HG03159 (cell line): ENCODE results near the gene MX1.
"Not testable (repeated sequence)": the region's sequence is repeated elsewhere in the genome, so short reads cannot be mapped to it uniquely, and the experiment has no call there.

Source experiments
- ATAC-seq: cut with Tn5 transposase; IDR thresholded peaks from one replicate; pipeline ENCODE4 v1.9.1; 2021; ENCODE audit warnings: mild to moderate bottlenecking, moderate library complexity; ENCODE audit not compliant: unreplicated experiment

Gene MX1

DNA sequence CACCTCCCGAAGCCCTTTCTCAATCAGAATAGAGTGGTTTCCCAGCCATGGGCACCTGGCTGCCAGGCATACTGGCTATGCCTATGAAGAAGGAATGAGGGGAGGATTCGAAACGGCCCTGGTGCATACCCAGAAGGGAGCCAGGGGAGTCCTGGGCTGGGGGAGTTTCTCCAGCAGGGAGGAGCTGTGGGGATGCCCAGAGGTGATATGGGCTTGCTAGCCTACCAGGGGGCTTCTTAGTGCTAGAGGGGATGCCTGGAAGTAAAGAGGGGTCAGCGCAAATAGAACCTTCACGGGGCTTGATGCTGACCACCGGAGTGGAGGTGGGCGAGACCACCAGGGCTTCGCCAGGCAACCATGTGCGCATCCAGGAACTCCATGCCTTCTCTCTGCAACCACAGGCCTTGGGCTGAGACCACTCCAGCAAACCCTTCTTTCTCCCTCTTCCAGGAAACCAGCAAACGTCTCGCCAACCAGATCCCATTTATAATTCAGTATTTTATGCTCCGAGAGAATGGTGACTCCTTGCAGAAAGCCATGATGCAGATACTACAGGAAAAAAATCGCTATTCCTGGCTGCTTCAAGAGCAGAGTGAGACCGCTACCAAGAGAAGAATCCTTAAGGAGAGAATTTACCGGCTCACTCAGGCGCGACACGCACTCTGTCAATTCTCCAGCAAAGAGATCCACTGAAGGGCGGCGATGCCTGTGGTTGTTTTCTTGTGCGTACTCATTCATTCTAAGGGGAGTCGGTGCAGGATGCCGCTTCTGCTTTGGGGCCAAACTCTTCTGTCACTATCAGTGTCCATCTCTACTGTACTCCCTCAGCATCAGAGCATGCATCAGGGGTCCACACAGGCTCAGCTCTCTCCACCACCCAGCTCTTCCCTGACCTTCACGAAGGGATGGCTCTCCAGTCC is 18.2 kb upstream of the MX1 start:
- ATAC-seq: no peak

DNA sequence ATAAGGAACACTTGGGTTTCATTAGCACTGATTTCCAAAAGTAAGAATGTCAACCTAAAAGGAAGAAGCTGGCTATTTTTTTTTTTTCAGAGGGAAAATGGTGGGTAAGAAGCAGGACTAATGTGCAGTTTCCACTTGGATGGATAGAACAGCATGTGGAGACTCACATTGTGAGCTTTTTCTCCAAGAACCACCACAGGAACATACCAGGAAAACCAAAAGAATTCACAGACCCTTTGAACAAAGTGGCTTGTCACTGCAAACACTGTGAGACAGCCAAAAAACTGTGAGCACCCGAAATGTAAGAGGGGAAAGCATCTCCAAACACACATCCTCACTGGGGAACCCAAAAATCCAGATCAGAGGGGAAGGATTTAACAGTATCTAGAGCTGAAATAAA is 15.7 kb upstream of the MX1 start:
- no peak for ATAC-seq

DNA sequence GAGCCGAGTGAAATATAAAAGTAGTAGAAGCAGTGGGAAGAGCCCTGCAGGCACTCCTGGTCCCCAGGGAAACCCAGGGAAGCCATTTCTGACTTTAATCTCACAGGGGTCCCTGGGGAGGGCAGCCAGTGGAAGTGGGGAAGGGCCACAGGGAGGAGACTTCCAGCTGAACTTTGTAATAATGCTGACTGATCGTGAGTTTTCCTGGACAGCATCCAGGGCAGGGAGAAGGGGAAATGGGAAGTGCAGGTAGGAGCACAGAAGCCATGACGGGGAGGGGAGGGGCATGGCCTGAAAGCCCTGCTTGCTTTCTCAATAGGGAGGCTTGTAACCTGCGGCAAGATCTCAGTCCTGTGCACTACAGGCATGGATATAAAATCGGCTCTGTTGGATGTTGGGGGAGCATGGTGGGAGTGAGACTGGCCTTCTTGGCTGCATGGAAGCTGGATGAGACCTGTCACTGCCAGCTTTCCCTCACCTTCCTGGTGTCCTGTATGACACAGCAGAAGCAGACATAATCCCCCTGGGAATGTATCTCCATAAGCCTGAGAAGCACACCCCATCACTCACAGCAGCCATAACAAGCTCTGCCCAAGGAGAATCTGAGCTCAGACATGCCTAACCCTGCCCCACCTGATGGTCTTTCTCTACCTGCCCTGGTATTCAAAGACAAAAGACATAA is 15.1 kb upstream of the MX1 start:
- ATAC-seq: no peak

DNA sequence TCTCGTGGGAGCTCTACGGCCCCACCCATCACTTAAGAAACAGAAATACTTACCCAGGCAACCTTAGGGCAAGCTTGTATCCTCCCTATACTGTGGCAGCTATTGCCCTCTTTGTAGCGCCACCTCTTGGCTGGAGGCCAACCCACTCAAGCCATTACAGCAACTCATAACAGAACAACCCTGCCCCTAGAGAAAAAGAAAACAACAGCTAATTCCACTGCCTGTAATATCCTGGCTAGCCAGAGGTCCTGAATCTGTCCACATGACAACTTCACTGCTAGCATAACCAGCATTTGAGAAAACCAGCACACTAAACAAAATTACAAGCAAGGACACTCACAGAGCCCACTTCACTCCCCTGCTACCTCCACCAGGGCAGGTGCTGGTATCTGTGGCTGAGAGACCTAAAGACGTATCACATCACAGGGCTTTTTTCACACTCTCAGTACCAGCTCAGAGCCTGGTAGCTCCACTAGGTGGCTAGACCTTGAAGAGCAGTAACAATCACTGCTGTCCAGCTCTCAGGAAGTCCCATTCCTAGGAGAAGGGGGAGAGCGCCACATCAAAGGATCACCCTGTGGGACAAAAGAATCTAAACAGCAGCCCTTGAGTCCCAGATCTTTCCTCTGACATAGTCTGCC is 14.5 kb upstream of the MX1 start:
- no peak for ATAC-seq

DNA sequence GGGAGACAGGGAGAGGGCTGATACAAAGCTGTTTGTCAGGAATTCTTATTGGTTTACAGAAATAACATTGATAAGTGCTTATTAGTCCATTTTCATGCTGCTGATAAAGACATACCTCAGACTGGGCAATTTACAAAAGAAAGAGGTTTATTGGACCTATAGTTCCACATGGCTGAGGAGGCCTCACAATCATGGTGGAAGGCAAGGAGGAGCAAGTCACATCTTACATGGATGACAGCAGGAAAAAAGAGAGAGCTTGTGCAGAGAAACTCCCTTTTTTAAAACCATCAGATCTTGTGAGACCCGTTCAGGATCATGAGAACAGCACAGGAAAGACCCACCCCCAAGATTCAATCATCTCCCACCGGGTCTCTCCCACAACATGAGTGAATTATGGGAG is 8.5 kb upstream of the MX1 start:
- ATAC-seq: not testable (repeated sequence)

DNA sequence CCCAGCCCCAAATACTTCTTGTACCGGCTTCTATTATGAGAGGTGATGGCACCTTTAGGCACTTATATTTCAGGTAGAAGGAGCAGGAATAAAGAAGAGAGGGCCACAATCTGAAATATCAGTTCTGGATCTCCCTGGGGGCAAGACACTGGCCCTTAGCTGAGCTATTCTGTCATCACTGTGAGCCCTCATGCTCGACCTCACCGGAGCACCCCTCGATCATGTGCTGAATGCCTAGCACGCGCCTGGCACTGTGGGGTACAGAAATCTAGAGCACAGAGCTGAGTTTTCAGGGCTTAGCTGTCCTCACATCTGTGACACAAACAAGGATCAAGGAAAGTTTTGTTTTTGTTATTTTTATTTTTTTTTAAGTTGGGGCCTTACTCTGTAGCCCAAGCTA is 7.6 kb upstream of the MX1 start:
- no peak for ATAC-seq

DNA sequence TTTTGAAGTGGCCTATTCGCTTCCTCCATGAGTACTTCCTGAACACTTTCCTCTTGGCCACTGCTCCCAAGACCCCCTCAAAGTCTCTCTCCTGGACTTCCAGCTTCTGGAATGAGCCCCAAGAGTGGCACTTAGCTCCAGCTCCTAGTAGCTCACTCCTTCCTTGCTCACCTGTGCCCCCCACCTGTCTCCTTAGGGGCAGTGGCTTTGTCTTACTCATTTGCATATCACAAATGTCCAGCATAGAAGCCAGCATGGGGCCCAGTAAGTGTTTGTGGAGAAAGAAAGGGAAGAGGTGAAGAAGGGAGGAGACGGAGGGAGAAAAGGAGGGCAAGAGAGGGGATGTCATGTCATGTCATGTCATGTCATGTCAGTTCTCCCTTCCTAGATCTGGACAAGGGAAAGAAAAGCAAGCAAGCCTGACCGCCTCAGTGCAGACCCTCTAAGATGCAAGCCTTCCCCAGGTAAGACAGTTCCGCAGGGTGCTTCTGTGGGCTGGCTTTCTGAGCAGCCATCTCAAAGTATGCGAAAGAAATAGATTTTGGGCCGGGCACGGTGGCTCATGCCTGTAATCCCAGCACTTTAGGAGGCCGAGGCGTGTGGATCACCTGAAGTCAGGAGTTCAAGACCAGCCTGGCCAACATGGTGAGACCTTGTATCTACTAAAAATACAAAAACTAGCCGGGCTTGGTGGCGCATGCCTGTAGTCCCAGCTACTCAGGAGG is 6.9 kb upstream of the MX1 start:
- no peak for ATAC-seq

DNA sequence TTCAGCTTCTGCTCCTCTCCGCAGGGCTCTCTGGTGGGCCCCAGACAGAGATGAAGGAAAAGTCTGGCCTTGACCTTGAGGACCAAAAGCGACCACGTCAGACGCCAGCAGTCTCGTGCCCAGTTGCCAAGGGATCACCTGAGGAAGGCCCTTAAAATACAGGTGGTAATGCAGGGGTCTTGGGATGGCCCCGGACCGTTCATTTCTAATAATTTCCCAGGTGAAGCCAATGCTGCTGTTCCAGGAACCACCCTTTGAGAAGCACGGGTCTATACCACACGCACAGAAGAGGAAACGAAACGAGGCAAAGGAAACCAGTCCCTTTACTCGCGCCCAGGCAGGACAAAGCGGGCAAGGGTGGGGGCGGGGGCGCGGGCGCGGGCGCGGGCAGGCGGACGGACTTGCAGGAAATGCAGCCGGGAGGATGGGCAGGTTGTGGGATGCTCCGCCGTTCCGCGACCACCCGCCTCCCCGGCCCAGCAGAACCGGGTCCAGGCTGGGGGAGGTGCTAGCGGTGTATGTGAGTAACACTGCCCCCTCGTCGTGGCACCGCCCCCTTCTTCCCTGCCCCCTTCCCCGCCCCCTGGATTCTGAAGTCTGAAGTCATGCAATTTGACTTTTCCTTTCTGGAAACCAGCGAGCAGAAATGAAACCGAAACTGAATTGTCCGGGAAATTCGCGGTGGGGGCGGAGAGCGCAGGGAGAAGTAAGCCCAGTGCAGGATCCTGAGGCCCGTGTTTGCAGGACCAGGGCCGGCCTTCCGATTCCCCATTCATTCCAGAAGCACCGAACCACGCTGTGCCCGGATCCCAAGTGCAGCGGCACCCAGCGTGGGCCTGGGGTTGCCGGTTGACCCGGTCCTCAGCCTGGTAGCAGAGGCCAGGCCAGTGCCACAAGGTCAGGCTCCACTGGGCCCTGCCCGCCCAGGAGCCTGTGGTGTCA is 5.8 kb upstream of the MX1 start:
- ATAC-seq: peak; percentile 79

DNA sequence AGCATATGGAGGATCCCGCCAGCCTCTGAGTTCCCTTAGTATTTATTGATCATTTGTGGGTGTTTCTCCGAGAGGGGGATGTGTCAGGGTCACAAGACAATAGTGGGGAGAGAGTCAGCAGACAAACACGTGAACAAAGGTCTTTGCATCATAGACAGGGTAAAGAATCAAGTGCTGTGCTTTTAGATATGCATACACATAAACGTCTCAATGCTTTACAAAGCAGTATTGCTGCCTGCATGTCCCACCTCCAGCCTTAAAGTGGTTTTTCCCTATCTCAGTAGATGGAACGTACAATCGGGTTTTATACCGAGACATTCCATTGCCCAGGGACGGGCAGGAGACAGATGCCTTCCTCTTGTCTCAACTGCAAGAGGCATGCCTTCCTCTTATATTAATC is 5.0 kb upstream of the MX1 start:
- ATAC-seq: not testable (repeated sequence)

DNA sequence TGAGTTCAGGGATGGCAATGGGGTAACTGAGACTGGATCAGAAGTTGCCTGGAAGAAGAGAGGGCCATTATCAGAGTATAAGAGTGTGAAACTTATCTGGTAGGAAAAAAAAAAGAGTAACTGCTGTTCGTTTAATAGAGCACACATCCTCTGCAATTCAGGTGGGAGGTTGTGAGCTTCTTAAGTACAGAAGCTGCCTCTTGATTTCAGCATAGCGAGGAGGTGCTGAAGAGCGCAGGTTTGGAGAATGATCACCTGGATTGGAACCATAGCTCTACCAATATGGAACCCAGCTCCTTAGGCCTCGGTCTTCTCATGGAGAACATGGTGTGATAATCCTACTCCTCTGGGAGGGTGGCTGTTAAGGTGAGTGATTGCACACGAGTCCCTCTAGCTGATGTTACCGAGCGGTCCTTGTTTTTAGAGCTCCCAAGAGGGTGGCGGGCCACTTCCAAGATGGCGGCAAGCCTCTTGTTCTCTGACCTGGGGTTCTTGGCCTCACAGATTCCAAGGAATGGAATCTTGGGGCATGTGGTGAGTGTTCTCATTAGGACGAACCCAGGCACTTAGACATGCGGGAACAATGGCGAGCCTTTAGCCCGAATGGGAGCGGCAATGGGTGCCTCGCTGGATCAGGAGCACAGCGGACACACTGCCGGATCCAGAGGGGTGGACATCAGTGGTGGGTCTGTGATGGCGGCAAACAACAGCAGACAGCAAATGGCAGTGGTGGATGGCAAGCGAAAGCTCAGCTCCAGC is 3.3 kb upstream of the MX1 start:
- ATAC-seq: no peak

DNA sequence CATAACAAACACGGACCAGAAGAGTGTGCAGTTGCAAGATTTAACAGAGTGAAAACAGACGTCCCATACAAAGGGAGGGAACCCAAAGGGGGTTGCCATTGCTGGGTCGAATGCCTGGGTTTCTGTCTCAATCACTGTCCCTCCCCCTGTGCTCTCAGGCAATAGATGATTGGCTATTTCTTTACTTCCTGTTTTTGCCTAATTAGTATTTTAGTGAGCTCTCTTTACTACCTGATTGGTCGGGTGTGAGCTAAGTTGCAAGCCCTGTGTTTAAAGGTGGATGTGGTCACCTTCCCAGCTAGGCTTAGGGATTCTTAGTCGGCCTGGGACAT is 2.8 kb upstream of the MX1 start:
- ATAC-seq: not testable (repeated sequence)

DNA sequence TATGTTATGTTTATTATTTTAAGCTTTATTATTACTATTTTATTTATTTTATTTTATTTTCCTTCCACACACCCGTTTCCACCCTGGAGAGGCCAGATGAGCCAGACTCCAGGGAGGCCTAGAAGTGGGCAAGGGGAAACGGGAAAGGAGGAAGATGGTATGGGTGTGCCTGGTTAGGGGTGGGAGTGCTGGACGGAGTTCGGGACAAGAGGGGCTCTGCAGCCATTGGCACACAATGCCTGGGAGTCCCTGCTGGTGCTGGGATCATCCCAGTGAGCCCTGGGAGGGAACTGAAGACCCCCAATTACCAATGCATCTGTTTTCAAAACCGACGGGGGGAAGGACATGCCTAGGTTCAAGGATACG is 468 bp upstream of the MX1 start:
- no peak for ATAC-seq

DNA sequence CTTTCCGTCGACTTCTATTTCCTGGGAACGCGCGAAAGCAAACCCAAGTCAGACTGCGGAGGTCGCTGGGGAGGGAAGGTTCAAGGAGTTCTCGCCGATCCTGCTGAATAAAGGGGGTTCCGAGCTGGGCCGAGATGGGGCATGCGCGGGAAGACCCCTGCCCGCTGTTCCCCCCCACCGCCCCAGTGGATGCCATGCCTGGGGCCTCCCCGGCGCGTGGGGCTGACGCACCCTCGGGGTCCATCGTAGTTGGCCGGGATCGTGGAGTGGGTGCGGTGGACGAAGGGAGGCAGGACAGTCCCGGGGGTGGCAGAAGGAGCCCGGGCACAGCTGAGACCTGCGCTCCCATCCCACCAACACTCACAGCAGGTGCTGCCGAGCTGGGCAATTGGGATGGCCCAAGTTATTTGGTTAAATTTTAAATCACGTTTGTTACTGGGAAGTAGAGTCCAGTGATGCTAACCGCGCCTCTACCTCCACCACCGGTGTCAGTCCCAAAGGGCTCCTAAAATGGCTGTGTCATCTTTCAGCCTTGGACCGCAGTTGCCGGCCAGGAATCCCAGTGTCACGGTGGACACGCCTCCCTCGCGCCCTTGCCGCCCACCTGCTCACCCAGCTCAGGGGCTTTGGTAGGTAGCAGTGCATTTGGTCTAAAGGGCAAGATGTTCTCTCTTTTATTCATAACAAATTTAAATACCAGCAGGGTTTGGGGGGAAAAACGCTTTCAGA is 801 bp downstream of the MX1 start:
- no peak for ATAC-seq

DNA sequence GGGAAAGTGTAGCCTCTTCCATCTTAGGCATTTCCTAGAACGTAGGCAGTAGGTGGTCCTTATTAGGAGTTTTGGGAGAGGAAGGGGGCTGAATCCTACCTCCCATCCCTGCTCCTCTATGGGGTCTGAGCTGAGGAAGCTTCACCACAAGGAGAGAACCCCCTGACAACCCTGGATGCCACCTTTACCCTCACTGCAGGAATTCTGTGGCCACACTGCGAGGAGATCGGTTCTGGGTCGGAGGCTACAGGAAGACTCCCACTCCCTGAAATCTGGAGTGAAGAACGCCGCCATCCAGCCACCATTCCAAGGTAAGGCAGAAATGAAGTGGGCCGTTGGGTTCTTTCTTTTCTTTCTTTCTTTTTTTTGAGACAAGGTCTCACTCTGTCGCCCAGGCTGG is 1.5 kb downstream of the MX1 start:
- ATAC-seq: no peak

DNA sequence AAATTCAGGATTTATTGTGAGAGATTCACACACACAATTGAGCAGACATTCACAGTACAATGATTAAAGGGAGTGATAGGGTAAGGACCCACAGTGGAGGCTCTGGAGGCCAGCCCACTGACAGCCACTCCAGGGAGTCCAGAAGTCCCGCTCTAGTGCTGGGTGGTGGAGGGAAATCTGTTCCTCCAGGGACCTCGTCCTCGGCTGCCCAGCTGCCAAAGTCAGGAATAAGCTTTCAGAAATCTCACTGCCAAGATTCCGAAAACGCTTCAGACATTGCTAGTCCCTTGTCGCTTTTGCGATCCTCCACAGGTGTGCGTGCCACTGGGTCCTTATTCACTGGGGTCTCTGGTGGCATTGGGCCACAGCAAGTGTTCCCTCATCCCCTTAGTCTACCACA is 2.3 kb downstream of the MX1 start:
- ATAC-seq: no peak

DNA sequence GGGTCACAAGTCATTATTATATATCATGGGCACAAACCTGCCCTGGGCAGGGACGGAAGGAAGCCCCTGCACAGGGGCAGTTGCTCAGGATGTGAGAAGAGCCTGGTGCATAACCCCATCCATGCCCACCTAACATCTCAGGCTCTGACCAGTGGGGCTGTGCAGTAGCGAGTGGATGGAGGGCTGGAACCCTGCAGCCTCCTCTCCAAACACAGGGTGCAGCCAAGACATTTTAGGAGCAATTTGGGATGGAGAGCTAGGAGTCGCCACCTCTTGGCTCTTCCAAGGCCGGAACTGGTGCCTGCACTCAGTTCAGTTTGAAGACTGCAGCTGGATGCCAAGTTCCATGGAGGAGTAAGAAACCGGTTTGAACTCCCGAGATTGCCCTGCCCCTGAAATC is 2.8 kb downstream of the MX1 start:
- ATAC-seq: no peak

DNA sequence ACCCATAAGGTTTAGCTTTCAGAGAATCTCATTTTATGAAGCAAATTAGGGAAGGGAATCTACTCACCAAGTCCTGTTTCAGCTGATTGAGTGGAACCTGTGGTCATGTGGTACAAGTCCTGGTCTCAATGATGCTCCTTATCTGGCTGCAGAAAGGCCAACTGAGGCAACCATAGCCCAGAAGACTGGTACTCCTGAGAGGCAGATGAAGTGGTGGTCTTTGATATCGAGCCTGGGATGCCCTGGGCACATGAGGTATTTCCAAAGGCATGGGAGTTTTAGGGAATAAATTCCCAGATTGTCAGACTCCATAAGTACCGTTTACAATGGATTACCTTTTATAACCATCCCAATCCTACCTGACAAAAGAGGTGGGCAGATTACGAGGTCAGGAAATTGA is 3.3 kb downstream of the MX1 start:
- ATAC-seq: no peak

DNA sequence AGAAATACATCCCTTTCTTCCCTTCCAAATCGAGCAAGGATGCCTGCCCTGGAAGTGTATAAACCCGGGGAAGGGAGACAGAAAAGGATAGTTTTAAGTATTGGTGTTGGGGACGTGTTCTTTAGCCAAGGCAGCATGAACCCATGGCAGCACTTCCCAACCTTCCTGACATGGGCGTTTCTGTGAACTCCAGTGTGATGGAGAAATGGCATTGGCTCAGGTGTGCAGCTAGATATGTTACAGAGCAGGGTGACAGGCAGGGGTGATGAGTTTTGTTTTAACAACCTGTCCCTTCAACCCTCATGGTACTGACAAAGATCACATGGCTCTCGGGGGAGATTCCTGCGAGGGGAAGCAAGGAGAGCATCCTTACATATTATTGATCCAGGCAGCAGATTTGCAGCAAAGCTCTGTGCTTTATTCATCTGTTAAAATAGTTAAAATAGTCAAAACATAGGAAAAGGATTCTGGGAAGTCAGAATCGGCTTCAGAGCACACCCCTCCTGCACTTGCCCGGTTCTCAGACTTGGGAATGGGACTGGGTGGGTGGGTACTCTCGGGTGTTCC is 4.0 kb downstream of the MX1 start:
- no peak for ATAC-seq
